Epithelial cell of prostate (primary cell): Measurements from ENCODE around the gene THUMPD1.
"Not testable (repeated sequence)": the region's sequence is repeated elsewhere in the genome, so short reads cannot be mapped to it uniquely, and the experiment has no call there.

ENCODE experiments used
- DNase-seq: peaks from one replicate; pipeline ENCODE4 v3.0.0-alpha.2; 2011; ENCODE audit warnings: low read depth, low spot score
- H3K27ac ChIP-seq: fragments of 450-650 bp; 2 replicates; pipeline ENCODE4 v1.5.1; 2017; ENCODE audit warnings: mild to moderate bottlenecking

Gene THUMPD1

GRCh38 chr16:20704281-20704680, 37.3 kb downstream of the THUMPD1 start:
- DNase-seq, result peak; percentile 24
- H3K27ac ChIP-seq, result no peak overlapping the region

GRCh38 chr16:20701692-20702091, 39.9 kb downstream of the THUMPD1 start:
- DNase-seq, H3K27ac ChIP-seq: not testable (repeated sequence)

- DNase-seq, result no peak
- no peak overlapping the region for H3K27ac ChIP-seq
Observed at GRCh38 chr16:20696618-20697017, 45.0 kb downstream of the THUMPD1 start.

- no peak overlapping the region for H3K27ac ChIP-seq
- DNase-seq, result no peak
Observed at GRCh38 chr16:20695024-20695423, 46.6 kb downstream of the THUMPD1 start.

- not testable (repeated sequence) for DNase-seq, H3K27ac ChIP-seq
Observed at GRCh38 chr16:20694096-20694495, 47.5 kb downstream of the THUMPD1 start.

- DNase-seq, result no peak
- H3K27ac ChIP-seq, result no peak overlapping the region
Observed at GRCh38 chr16:20689668-20690067, 52.0 kb downstream of the THUMPD1 start.

GRCh38 chr16:20683812-20684211, 57.8 kb downstream of the THUMPD1 start:
- H3K27ac ChIP-seq, result no peak overlapping the region
- no peak for DNase-seq
